ENCODE measurements around the gene PIAS2. TPM values are rescaled to one million over a fixed set of nuclear protein-coding genes. Genes with fewer than 3 reads are reported as not detected.

Gene PIAS2
- total and polyA plus RNA-seq, 2 of the 13 experiments (the other 11 are each of a cell fraction or from before 2014, with no cell fraction given): 12.2 to 12.7 TPM

- 0 out of 2 replicates have a peak, but pooled peaks have one; percentile 1 for TF ChIP-seq KDM2A (CRISPR knock-in tag; IDR thresholded peaks at IDR 0.05; ENCODE audit: borderline replicate concordance, low read depth)
Measured at GRCh38 chr18:46916551-46917107, 678 bp downstream of the PIAS2 start (continued).

- Histone ChIP-seq H3K27ac (ENCODE audit: extremely low read length, insufficient read depth, low read length) (no peak overlapping the region), H3K27me3 (ENCODE audit: control insufficient read depth in 1 of 2, insufficient read depth in 2 of 2, low read length in 2 of 2) (no peaks in the 10 kb centered on the region; a peak in 1 of 5 replicates), H3K4me3 (replicated peaks in 1 of 3; ENCODE audit: insufficient read depth in 1 of 3, low read depth in 2 of 3, low read length in 3 of 3) (peak overlapping the region; percentile 80 to 91 (median 87)), H3K36me3 (replicated peaks in 1 of 2; ENCODE audit: control insufficient read depth in 1 of 2, insufficient read depth in 2 of 2, low read length in 2 of 2) (no peaks in the 10 kb centered on the region), H3K4me2 (ENCODE audit: low read depth, low read length) (peak overlapping the region; percentile 82), H4K20me1 (ENCODE audit: insufficient read depth, low read length) (peaks cover 3% of the 10 kb centered on the region; the same call in 1 of the 2 replicates), H3K9me3 (ENCODE audit: low read length) (no peaks in the 10 kb centered on the region), H3K4me1 (ENCODE audit: insufficient read depth, low read length) (peaks cover 39% of the 10 kb centered on the region), H2AFZ (ENCODE audit: low read length) (no peak overlapping the region), H3K79me2 (ENCODE audit: insufficient read depth, low read length) (peaks cover 56% of the 10 kb centered on the region), H3K9ac (ENCODE audit: insufficient read depth, low read depth, low read length) (peak overlapping the region; percentile 79)
- intact Hi-C loops (cut with micrococcal nuclease; ENCODE audit: unreplicated experiment) (no loop called here), in situ Hi-C loops (cut with HindIII; ENCODE audit: extremely low pct_ligation_motif_present, low pct_unique_long_range_greater_than_20kb) (no loop called here)
- ChIA-PET CTCF (ENCODE audit: low intra/inter-chr PET ratio, low total read pairs) (no interaction called here), POLR2A (interaction anchor here (0.6 kb wide), 1 partner anchor 1623 kb away, joined by 3 read pairs; no protein-coding TSS in a partner anchor)
- ATAC-seq (0 out of 3 replicates have a peak, but pooled peaks have one; percentile 26), DNase-seq (ENCODE audit: low spot score) (no peak), FAIRE-seq (no peak)
- TSS peak; percentile 55 for BruUV-seq (replicated peaks)
- WGBS (ENCODE audit: low lambda C conversion rate): 2% methylated on average over 12 of the region's 12 CpGs
- no peak for TF ChIP-seq DDIT3 (CRISPR knock-in tag; IDR thresholded peaks at IDR 0.05)
- TF ChIP-seq, protein P1, sequence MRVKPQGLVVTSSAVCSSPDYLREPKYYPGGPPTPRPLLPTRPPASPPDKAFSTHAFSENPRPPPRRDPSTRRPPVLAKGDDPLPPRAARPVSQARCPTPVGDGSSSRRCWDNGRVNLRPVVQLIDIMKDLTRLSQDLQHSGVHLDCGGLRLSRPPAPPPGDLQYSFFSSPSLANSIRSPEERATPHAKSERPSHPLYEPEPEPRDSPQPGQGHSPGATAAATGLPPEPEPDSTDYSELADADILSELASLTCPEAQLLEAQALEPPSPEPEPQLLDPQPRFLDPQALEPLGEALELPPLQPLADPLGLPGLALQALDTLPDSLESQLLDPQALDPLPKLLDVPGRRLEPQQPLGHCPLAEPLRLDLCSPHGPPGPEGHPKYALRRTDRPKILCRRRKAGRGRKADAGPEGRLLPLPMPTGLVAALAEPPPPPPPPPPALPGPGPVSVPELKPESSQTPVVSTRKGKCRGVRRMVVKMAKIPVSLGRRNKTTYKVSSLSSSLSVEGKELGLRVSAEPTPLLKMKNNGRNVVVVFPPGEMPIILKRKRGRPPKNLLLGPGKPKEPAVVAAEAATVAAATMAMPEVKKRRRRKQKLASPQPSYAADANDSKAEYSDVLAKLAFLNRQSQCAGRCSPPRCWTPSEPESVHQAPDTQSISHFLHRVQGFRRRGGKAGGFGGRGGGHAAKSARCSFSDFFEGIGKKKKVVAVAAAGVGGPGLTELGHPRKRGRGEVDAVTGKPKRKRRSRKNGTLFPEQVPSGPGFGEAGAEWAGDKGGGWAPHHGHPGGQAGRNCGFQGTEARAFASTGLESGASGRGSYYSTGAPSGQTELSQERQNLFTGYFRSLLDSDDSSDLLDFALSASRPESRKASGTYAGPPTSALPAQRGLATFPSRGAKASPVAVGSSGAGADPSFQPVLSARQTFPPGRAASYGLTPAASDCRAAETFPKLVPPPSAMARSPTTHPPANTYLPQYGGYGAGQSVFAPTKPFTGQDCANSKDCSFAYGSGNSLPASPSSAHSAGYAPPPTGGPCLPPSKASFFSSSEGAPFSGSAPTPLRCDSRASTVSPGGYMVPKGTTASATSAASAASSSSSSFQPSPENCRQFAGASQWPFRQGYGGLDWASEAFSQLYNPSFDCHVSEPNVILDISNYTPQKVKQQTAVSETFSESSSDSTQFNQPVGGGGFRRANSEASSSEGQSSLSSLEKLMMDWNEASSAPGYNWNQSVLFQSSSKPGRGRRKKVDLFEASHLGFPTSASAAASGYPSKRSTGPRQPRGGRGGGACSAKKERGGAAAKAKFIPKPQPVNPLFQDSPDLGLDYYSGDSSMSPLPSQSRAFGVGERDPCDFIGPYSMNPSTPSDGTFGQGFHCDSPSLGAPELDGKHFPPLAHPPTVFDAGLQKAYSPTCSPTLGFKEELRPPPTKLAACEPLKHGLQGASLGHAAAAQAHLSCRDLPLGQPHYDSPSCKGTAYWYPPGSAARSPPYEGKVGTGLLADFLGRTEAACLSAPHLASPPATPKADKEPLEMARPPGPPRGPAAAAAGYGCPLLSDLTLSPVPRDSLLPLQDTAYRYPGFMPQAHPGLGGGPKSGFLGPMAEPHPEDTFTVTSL (CRISPR knock-in tag; IDR thresholded peaks at IDR 0.05; ENCODE audit: borderline replicate concordance): peak; percentile 18; the same call in 1 of the 2 replicates
- TF ChIP-seq NFYC (CRISPR knock-in tag; IDR thresholded peaks at IDR 0.05): no peak
- TF ChIP-seq SAP130 (CRISPR knock-in tag; IDR thresholded peaks at IDR 0.05; ENCODE audit: low read depth): peak; percentile 14; the same call in 1 of the 2 replicates
- TF ChIP-seq ZSCAN25 (CRISPR knock-in tag; IDR thresholded peaks at IDR 0.05): peak; percentile 36; the same call in 1 of the 2 replicates
- 0 out of 2 replicates have a peak, but pooled peaks have one; percentile 38 for TF ChIP-seq ARID2 (CRISPR knock-in tag; IDR thresholded peaks at IDR 0.05; ENCODE audit: borderline replicate concordance)
- TF ChIP-seq RFX3 (CRISPR knock-in tag; IDR thresholded peaks at IDR 0.05): no peak
Measured at GRCh38 chr18:46915800-46916550, 1.3 kb downstream of the PIAS2 start.
